ENCODE measurements around the gene RPS6KA2.

RPS6KA2 gene

DNA sequence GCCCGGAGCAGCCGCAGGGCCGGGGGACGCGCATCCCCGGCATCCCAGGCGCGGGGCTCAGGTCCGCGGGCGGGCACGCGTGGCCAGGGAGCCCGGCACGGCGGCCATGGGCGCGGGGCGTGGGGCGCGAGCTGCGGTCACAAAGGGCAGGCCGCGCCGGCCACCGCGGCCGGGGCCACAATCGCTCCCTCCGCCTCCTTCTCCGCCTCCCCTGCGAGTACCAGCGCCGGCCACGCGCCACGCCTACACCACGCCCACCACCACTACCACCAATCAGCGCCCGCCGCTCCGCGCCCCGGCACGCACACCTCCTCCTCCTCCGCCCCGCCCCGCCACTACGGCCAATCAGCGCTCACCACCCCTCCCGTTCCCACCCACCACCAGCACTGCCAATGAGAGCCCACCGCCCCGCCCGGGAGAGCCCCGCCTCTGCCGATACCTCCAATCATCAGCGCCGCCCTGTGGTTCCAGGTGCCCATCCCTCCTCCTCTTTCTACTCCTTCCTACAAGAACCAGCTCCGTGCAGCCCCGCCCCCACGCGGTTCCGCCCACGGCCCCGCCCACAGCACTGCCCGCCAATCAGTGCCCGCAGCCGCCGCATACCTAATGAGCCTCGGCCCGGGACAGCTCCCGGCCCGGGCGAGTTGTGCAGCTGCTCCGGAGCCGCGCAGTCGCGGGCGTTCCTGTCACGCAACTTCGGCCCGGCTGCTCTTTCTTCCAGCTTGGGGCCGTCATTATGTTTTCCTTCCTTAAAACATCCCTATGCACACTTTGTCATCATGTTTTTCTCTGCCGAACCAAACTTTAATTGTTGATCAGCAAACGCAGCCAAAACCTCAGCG is at the start of gene RPS6KA2:
TSS of gene RPS6KA2 (minus strand) at position 219 of the 842 bp plus-strand sequence. CDS start 232 bp downstream, outside the sequence.
- DNase-seq (ENCODE audit: low spot score) = peak; percentile 100

GRCh38 chr6:166676270-166676860 is 49.3 kb upstream of the RPS6KA2 start:
- DNase-seq (ENCODE audit: low spot score) = no peak

DNA sequence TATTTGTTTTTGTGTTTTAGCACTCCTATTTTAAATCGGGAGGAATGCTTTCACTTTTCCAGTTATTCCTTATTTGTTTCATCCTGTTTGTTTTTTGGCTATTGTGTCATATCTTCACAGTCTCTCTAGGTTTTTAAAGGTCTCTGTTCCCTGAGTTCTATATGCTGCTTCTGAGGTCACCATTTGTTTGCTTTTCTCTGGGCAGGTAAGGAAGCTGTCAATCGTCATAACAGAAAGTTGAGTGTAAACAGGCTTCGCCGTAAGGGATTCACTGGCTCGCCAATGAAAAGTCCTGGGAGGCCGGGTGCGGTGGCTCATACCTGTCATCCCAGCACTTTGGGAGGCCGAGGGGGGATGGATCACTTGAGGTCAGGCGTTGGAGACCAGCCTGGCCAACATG is 48.7 kb upstream of the RPS6KA2 start:
- DNase-seq (ENCODE audit: low spot score) = no peak

- DNase-seq (ENCODE audit: low spot score) = no peak
Observed at GRCh38 chr6:166673309-166673708, 46.3 kb upstream of the RPS6KA2 start.

DNA sequence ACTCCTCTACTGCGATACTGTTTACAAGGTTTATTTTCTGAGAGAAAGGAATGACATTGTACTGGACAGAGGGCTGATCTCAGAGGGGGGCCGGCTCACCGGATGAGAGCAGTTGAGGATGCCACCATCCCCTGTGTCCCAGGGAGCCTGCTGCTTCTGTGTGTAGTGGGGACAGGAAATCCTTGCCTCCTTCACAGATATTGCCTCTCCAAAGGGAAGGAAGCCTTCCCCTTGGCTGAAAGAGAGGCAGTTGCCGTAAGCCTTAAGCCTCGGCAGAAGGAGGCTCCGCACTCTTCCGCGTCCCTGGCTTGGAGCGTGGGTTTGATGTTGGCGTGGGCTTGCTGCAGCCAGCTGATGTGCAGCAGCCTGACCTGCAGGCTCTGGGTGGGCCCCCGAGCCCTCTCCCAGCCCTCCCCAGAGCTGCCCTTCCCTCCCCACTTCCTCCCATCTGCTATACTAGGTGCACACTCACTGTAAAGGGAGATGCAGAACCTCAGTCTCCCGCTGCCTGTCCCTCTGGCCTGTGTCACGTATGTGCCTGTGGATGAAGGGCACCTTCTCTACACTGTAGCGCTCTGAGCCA is 45.7 kb upstream of the RPS6KA2 start:
- no peak for DNase-seq (ENCODE audit: low spot score)

DNA sequence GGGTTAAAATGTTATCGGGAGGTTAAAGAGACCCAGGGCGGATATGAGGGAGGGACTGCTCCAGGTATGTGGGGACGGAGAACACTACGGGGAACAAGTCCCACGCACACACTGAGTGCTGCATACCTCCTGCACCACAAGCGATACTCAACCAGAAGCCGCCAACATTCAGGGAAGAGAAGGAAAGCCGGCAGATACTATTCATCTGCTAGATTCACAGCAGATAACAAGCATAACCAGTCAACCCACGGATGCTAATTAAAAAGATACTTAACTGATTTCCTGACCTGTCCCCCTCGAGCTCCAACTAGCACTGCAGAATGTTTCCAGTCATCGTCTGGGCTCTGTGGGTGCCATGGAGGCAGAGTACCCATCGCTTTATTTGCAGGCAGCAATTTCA is 45.1 kb upstream of the RPS6KA2 start:
- no peak for DNase-seq (ENCODE audit: low spot score)

DNA sequence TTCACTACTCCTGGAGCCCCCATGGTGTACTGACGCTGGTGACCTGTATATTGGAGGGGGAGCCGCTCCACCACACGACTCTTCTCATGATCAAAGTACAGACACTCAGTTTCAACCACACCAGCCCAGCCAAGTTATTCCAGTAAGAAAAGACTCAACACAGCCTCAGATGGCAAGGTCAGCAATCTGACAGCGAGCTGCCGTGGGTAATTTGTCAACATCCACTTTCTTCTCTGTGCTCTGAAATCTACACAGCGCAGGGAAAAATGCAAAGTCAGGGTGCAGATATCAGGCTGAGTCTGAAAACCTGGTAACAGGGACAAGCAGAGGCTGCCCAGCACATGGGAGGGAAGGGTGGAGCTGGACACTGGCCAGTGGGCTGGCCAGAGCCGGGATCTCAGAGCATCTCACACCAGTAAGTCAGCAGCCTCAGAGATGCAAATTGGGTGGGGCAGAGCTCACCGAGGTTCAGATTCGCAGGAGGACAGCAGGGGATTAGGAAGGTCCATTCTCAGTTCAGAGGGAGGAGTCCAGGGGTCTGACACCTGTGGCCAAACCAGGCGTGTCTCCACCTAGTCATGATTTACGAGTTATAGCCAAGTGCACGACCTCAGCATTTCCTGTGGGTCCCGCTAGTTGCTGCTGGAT is 44.5 kb upstream of the RPS6KA2 start:
- DNase-seq (ENCODE audit: low spot score) = no peak

- no peak for DNase-seq (ENCODE audit: low spot score)
Observed at GRCh38 chr6:166670894-166671293, 43.8 kb upstream of the RPS6KA2 start.

DNA sequence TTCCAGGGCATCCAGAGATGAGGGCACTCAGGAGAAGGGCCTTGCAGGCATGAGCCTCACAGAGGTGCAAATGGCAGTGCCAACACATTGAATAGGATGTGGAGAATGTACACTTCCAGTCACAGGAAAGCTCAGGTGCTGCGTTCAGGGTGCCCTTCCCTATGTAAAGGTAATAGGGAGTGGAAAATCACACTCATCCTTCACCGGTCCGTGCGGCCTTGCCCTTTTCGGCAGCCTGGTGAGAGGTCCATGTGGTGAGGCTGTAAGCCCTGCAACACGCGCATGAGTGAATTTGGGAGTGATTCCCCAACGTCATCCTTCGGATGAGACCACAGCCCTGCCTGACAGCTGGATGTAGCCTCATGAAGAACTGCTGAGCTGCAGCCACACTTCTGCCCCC is 43.0 kb upstream of the RPS6KA2 start:
- DNase-seq (ENCODE audit: low spot score) = no peak

DNA sequence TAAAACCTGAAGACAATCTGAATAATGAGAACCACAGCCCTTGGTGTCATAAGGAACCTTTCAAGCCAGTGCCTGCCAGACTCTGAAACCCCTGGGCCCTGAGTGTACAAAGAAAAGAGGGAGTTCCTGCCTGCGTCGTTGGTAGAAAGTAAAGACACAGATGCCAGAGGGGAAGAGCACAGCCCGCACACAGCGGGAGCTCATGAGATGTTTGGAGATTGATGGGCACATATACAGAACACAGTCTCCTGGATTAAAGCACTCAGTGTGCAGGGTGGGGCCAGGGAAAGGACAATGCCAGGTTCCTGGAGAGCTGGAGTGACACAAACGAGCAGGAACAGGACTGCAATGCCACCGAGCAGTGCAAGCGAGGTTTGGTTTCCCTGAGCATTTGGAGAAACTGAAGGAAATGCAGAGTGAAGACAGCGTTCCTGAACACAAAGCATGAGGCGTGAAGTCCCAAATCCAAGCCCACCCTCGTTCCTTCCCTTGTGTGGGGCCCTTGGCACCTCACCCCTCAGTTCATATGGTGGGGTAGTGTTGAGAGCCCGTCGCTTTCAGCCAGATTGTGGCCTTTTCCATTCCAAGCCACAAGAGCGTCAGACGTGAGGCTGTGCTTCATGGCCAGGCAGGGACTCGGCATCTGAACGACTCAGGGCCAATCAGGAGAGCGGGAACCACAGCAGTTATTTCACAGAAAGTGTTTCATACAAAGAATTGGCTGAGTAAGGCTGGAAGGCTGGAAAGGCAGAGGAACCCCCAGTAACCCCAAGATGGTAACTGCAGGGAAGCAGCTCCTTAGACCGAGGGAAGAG is 41.0 kb upstream of the RPS6KA2 start:
- DNase-seq (ENCODE audit: low spot score) = no peak

DNA sequence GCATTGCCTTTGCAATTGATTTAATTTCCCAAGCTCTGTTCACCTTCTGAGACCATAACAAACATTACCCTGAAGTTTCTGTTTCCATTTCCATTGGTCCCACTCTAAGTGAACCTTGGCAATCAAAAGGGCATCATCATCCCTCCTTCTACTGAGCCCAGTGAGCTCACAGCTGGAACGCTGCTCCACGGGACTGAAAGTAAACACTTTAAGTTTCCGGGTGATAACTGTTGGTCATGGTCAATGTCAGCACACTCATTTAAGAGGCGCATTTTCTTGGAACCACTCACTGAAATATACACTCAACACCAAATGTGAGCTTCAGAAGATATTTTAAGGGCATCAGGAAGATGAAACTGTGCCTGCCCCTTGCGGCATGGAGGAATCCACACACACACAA is 37.1 kb upstream of the RPS6KA2 start:
- DNase-seq (ENCODE audit: low spot score) = no peak

DNA sequence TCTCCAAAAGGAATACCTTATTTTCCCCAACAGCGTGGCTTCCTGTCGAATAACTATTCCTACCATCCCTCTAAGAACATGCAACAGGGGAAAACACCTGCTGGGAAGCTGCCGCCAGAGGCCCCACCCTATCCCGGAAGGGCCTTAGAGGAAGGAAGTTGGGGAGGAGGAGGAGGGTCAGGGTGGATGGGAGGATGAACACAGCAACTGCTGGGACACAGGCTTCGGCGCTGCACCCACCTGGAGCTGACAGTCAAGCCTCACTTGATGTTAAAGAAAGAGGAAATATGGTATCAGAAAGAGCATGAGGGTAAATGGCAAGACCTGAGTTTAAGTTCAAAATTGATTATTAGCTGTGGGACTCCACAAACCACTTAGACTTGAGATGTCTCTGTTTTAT is 36.5 kb upstream of the RPS6KA2 start:
- no peak for DNase-seq (ENCODE audit: low spot score)

GRCh38 chr6:166662690-166663089 is 35.6 kb upstream of the RPS6KA2 start:
- DNase-seq (ENCODE audit: low spot score) = no peak

DNA sequence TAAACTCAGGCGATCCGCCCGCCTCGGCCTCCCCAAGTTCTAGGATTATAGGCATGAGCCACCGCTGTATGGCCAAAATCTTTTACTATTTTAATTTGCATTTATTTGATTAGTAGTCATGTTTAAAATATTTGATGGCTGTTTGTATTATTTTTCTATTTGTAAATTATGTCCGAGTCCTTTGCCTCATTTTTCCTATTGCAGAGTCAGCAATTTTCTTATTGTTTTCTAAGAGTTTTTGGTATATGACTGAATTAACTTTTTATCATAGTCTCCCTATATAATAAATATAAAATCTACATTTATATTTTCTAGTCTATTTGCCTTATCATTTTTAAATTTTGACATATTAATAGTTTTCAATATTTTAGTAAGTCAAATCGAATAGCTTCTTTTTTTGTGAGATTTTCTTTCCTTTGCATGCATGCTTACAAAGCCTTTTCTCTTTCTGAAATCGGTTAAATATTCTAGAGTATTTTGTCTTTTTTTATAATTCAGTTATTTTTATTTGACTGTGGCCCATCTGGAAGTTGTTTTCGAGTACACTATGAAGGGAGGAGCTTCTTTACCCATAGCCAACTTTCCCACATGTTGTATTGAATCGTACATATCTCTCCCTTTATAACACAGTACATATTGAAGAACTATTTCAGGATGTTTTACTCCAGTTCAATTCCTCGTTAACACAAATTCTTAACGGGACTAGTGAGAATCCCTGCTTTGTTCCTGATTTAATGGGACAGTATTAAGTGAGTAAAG is 34.5 kb upstream of the RPS6KA2 start:
- DNase-seq (ENCODE audit: low spot score) = no peak

DNA sequence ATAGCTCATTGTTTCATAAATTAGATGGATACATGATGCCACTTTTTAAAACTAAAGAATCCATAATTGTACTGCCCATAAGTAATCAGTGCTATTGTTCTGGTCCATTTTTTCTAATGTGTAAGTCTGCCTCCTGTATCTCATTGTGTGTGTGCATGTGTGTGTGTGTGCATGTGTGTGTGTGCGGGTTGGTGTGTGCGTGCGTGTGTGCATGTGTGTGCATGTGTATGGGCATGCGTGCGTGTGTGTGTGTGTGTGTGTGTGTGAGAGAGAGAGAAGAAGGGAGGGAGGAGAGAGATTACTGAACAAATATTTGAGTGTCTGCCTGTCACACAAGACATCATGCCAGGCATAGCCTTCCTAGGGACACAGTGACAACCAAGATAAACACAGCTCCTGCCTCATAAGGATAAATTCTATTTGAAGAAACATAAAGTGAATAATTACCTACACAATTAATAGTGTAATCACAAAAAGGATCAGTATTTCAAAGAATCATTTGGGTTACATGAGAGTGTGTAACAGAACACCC is 33.2 kb upstream of the RPS6KA2 start:
- no peak for DNase-seq (ENCODE audit: low spot score)

- no peak for DNase-seq (ENCODE audit: low spot score)
Observed at GRCh38 chr6:166659581-166659980, 32.5 kb upstream of the RPS6KA2 start.

GRCh38 chr6:166658792-166659150 is 31.7 kb upstream of the RPS6KA2 start:
- no peak for DNase-seq (ENCODE audit: low spot score)

DNA sequence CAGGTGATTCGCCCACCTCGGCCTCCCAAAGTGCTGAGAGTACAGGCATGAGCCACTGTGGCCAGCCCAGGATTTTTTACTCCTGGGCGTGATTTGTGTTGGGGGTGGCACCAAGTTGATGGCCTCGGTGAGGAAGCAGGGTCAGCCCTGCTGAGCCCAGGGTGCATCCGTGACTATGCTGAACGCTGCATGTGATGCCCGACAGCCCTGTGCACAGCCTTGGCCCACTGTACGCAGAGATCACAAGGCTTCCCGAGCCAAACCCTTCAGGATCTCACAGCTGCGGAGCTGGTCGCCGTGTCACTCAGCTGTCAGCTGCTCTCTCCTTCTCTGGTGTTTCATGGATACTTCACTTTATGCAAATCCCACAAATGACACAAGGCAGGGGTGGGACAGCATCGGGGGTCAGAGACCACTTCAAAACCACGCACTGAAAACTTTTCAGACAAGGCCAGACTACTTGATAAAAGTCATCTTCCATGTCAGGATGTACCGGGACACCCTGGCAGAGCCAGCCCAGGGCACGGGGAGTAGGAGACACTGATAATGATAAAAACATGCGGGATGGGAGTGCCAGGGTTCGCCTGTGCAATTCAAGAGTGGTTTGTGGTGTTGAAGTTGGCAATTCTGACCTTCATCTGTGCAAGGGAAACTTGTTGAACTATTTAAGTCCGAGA is 31.2 kb upstream of the RPS6KA2 start:
- DNase-seq (ENCODE audit: low spot score) = no peak

GRCh38 chr6:166657531-166657930 is 30.5 kb upstream of the RPS6KA2 start:
- no peak for DNase-seq (ENCODE audit: low spot score)
